GM19455 (cell line): ENCODE results near the gene CAMTA1.

ENCODE experiments used
- ATAC-seq: cut with Tn5 transposase; IDR thresholded peaks from one replicate; pipeline ENCODE4 v1.9.1; 2021; ENCODE audit not compliant: unreplicated experiment

The CAMTA1 gene

DNA sequence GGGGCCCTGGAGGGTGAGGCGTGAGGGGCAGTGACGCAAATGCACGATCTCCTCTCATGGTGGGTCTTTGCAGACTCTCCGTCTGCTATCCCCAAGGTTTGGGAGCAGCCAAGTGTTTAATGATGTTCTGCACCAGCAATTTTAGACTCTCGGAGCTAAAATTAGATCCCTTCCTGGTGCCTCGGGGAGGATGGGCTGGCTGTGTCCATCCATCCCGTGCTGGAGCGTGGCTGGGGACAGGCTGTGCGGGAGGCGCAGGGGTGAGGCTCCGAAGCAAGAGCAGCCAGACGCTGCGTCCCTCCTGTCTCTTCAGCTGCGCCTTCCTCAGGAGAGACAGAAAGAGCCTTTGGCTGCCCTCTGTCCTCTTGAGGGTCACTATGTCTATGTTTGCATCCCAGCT, 387.6 kb downstream of the CAMTA1 start:
- ATAC-seq = no peak

DNA sequence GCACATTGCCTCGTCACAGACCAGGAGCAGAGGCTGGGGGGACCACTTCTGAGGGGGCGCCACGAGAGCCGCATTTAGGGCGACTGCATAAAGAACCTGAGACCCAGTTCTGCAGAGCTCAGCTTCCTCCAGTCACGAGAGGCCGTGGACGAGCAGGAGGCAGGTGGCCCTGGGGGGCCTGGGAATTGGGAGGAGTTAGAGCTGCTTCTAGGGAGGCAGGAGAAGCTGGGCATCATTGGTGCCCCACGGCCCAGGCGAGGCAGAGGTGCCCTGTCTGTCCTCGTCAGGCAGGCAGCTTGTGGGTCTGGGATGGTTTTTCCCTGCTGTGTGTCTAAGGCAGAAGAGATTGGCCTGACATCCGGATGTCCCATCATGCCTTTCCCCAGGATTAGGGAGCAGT, 389.3 kb downstream of the CAMTA1 start:
- no peak for ATAC-seq

DNA sequence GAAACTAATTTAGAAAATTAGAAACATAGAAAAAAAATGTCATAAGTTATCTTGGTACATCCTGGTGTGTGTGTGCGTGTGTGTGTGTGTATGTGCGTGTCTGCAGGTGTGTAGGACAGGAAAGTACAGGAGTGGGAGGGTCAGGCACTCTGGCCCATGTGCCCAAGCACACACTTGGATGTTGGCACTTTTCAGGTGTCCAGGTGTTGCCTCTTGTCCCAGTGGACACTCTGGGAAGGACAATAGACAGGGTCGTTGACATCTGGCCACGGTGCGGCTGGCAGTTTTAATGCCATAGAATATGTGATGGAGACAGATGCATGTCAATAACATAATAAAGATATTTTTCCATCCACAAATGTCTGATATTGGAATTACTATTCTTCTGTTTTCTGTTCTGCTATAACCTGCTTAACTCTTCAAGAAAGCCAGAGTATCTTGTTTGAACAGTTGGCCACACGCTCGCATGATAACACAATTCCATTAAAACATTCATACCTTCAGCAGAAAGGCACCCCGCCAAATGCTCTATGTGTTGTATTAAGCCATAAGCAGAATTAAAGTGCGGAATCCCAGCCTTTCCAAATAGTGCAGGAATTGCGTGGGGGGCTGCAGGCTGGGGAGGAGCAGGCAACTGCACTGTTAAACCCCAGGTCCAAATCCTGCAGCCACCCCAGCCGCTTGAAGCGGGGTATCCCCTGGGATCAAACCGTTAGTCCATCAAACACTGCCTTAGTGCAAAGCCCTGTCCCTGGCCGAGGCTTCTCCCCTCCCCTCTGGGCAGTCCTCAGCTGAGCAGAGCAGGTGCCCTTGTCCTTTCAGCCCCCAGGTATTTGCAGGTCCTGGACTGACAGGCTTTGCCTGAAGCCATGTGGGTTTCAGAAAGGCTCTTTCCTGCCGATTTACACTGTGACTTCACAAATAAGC, 390.0 kb downstream of the CAMTA1 start:
- ATAC-seq = no peak

DNA sequence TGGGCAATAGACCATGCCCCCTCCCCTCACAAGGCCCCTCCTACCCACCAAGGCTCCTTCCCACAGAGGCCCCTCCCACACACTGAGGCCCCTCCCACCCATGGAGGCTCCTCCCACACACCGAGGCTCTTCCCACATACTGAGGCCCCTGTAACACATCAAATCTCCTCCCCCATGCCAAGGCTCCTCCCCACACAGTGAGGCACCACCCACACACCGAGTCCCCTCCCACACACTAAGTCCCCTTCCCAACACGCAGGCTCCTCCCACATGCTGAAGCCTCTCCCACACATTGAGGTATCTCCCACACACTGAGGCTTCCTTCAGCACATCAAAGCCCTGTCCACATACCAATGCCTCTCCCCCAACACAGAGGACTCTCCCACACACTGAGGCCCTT, 391.8 kb downstream of the CAMTA1 start:
- no peak for ATAC-seq

DNA sequence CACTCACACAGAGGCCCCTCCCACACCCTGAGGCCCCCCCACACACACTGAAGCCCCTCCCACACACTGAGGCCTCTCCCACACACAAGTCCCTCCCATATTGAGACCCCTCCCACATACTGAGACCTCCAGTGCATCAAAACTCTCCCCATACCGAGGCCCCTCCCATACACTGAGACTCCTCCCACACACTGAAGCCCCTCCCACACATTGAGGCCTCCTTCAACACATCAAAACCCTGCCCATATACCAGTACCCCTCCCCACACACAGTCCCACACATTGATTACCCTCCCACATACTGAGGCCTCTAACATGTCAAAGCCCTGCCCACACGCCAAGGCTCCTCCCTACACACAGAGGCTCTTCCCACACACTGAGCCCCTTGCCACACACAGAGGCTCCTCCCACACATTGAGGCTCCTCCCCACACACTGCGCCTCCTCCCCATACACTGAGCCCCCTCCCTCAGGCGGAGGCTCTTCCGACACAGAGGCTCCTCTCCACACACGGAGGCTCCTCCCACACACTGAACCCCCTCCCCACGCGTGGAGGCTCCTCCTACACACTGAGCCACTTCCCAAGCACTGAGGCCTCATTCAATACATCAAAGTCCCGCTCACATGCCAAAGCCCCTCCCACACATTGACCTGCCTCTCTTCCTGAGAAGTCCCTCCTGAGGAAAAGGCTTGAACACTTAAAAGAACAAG, 392.3 kb downstream of the CAMTA1 start:
- no peak for ATAC-seq

DNA sequence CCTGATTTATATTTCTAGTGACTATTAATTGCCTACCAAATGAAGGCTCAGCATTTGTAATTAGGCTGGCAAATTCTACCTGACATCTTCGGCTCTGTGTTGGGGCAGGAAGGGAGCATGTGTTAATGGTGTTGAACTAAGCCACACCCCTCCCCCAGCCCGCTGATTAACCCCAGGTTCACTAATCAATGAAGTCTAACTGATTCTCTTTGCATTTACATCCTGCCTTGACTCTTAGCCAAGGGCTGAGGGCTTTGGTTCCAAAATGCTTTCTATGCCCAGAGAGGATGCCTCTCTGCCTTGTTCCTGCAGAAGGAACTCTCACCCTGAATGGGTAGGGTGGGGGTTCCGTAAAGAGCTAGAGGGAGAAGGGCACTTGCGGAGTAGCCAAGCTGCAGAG, 393.1 kb downstream of the CAMTA1 start:
- no peak for ATAC-seq

DNA sequence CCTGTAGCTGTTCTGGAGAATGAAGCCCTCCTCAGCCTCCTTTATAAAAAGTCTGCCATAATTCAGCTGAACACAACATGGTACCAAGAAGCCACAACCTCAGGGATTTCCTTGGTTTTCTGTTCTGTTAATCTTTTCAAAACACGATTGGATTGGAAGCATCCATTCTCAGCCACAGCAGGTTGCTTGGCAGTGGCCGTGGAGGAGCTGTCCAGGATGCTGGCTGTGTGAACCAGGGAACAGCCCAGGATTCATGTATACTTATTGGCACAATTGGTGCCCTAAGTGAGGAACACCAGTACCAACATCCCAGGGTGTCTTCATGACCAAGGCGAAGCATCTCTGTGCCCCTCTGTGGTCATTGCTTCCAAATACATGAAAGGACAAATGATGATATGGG, 393.5 kb downstream of the CAMTA1 start:
- ATAC-seq = no peak

DNA sequence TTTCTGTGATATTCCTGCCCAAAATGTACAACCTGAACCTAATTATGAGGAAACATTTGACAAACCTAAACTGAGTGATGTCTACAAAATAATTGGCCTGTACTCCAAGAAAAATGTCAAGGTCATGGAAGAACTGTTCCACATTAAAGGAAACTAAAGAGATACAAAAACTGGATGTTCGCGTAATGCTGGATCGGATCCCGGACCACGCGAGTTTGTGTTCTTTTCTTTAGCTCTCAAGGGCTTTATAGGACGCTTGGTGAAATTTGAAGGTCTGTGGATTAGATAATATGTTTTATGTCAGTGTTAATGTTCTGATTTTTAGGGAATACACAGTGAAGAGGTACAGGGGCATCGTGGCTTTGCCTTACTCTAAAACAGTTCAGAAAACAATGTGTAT, 400.5 kb downstream of the CAMTA1 start:
- no peak for ATAC-seq

DNA sequence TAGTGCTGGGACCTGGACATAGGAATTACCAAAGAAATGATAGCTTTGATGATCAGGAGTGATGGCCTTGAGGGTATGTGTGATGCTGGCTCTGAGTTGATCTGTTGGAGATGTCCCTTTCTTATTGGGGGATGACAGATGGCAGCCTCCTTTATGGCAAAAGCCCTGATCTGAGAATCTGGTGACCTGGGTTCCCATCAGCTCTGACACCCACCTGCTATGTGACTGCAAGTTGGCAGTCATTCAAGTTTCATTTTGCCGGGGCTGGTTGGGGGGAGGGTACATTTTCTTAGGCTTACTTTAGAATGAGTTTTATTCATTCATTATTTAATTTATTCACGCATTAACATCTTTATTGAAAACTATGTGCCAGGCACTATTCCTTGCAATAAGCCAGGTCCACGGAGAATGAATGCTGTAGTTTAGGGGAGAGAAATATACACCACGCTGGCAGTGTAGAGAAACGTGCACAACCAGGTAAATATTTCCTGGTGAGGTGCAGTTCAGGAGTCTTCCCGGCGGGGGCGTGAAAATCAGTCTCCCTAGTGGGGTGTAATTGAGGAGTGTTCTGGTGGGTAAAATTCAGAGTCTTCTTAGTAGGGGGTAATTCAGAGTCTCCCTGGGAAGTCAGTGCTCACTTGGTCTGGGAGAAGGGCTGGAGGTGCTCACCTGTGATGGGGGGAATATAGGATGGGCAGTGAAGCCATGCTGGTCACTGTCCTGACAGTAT, 401.3 kb downstream of the CAMTA1 start:
- ATAC-seq = no peak

DNA sequence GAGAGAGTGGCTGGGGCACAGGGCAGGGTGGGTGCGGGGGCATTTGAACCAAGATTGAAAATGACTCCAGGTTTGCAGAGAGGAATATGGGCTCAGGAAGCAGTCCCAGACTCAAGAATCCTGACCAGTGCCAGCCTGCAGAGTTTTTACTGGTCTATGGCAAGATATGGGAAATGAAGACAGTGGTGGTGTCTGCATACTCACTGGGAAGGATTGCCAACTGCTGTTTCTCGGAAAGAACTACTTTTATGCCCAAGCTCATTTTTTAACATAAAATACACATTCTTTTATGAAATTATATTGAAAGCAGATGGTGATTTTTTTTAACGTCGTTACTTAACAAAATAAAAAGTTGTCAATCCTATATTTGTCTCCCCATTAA, 401.8 kb downstream of the CAMTA1 start:
- no peak for ATAC-seq

DNA sequence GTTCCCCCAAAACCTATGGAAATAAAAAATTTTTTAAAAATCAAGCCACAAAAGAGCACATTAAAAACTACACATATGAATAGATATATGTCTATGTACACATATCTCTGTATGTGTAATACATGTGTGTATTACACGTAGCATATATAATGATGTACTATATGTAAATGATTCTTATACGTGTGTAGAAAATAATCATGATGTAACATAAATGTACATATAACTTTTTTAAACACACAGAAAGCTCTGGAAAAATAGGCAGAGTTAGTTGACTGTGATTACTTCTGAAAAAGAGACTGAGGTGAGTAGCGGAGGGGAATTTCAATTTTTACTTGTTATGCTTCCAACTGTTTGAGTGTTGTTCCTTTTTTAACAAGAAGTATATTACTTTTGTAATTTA, 405.0 kb downstream of the CAMTA1 start:
- ATAC-seq = no peak

DNA sequence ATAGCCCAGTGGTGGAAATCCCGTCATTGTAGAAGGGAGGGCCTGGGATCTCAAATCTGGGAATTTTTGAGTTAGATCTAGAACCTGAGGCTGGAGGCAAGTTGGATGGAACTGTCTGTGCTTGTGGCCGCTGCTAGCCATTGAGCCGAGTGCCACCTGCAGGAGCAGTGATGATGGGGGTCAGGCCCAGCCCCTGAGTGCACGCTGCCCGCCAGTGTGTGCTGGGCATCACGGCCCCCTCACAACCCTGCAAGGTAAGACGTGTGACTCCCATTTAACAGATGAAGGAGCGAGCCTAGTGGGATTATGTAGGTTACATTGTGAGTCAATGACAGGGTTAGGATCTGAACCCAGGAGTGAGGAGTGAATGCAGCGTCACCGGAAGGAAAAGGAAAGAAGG, 407.2 kb downstream of the CAMTA1 start:
- no peak for ATAC-seq

DNA sequence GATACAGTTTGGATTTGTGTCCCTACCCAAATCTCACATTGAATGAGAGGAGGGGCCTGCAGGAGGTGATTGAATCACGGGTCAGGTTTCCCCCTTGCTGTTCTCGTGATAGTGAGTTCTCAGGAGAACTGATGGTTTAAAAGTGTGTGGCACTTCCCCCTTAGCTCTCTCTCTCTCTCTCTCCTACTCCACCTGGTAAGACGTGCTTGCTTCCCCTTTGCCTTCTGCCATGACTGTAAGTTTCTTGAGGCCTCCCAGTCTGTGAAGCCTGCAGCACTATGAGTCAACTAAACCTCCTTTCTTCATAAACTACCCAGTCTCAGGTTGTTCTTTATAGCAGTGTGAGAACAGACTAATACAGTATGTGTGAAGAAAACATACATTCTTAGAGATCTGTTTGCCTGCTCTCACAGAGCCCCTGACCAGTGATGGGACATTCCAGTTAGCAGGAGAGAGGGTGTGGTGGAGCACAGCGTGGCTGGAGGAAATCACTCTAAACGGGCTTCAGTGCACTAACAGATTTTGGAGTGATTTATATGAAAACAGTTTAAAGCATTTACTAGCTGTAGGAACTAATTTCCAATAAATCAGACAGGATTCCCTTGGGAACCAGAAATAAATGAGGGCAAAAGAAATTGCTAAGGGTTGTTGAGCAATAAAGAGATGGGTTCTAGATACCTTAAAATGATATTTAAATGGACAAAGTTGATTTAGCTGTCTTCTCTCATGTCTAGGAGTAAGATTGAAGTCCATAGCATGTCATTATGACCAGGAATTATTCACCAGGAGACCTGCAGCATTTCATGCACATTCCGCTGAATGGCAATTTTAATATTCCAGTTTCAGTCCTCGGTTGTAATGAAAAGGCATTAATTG, 411.0 kb downstream of the CAMTA1 start:
- no peak for ATAC-seq

DNA sequence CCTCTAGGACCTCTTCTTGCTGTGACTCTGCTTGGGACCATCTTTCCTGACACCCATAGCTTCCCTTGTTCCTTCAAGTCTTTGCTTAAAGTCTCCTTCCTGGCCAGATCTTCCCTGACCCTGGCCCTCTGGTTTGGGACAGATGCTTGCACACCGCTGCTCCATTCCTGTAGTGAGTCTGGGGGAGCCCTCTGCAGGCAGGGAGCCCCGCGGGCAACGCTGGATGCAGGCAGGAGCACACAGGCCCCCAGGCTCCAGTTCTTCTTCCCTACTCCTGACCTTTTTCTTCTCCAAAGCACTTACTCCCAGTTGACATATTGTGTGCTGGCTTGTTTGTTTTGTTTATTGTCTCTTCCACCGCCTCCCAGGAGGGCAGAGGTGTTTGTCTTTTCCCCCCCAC, 413.4 kb downstream of the CAMTA1 start:
- no peak for ATAC-seq

DNA sequence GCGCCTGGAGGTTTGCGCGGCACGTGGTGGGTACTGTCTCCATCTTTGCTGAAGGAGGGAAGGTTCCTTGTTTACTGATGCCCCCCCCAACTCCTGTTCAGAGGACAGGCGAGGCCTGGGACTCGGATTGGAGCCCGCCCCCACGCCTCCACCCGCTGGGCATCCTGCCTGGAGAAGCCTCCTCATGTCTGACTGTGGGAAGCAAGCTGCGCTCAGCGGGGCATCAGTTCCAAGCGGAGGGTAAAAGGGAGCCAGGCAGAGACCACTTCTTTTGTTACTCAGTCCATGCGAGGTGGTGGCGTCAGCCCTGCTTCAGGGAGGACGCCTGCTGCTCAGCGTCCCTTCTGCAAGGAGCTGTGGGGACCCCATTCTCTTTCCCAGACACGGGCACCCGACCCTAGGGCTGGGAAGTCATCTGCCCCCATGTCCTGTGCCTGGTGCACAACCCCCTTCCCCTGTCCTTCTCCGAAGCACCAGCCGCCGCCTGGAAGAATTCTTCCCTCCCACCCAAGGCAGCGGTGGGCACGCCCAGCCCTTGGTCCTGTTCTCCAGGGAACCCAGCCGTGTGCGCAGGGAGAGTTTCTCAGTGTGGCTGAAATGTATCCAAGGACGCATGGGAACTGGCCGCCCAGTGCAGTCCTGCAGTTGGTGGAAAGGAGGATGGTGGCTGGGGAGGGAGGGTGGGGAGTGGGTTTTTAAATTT, 414.0 kb downstream of the CAMTA1 start:
- ATAC-seq = no peak

DNA sequence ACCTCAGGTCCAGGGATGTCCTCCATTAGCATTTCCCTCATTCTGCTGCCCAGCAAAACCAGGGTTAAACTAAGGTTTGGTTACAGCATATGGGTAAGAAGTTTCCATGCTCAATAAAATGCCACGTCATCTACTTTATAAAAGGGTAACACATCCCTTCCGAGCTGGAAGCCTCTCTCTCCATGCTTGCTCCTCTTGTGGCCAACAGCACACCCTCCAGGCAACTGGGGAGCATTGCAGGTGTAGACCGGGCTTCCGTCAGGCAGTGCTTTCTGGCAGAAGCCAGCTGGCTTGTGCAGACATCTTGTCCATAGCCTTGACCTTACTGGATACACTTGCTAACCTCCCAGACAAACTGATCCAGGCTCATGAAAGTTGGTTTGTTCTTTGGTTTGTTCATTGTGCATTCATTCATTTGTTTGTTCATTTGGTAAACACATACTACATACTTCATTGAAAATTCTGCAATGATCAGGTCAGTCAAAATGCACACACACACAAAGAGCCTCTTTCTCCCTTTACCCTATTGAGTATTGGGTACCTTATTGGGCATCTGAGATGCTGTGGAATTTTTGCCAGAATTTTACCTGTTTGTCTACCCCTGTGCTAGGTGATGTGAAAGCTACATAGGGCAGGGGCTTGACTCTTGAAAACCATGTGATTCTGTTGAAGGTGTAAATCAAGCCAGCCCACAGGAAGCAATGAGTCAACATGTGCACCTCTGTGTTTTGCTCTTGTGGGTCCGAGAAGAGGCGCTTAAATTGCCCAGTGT, 422.8 kb downstream of the CAMTA1 start:
- no peak for ATAC-seq

DNA sequence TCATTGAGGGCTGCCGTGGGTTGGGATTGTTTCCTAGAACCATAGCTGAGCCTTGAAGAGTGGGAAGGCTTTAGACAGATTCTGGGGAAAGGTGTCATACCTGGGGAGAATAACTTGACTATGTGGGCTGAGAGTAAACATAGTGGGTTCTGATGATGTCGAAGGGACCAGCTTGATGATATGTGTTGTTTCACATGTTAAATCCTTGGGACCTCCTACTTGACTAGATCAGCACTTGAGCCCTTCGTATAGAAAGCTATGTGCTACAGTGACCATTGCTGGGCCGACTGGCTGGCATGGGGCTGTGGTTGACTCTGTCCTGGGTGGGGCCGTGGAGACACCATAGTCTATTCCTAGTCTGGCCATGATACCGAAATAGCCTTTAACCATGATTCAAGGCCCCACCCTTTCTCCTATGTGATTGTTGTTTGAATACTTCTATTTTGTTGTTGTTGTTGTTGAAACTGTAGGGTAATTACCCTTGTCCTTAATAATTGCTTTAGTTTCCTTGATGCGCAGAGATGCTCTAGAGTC, 423.5 kb downstream of the CAMTA1 start:
- ATAC-seq = no peak

DNA sequence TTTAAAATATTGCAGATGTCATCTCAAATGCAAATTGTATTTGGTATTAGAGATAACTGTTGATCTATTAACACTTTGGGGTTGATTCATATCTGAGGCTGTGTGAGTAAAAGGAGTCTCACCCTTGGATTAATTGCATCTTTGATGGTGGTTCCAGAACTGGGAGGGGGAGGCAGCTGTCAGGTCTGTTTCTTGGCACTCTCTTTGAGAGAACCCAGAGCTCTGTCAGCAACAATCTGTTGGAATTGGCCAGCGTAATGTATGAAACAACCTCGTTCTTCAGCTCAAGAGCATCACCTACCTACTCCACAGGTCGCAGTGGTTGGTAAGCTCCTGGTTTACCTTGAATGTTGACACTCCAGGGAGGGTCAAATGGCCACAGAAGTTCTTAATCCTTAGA, 424.1 kb downstream of the CAMTA1 start:
- no peak for ATAC-seq

DNA sequence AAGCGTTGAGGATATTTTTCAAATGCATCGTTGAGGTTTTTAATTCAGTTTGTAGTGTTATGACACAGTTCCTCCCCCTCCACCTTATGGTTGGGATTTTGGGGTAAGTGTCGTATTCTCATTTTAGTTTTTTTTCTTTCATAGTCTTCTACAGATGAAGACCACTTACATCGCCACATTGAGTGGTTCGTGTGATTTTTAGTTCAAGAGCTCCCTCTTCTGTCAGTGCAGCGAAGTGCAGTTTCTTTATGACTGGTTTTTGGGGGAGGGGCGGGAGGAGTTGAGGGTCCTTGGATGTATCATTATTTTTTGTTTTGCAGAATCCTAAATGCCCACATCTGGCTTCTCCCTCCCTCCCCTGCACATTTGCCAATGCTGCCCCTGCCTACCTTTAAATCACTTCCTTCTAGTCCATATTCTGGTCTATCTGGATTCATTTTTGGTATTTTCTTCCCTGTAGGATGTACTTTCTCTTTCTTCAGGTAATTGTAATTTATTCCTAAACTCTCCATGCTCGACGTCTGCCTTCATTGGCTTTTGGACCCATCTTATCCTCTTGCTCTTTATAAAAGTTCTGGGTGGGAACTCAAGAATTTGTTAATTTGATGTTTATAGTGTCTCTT, 433.1 kb downstream of the CAMTA1 start:
- ATAC-seq = no peak
